IMR-90 (cell line): Measurements from ENCODE around the gene FMOD. TPM values are rescaled to one million over a fixed set of nuclear protein-coding genes. Genes with fewer than 3 reads are reported as not detected.
A peak's percentile ranks its signal among the peaks of the same experiment; 100 is the strongest.

Source experiments
- ATAC-seq: fragments of 200-7000 bp; cut with Tn5 transposase; 2 replicates; pipeline ENCODE4 v1.9.1; 2020; ENCODE audit warnings: low read depth, mild to moderate bottlenecking, moderate library complexity
- BruUV-seq: library from RNA; stranded (reverse); fragments of 400-500 nt; replicated peaks from 2 replicates; lab custom pipeline; 2021; lab: Mats Ljungman, UMichigan
- CTCF ChIA-PET: fragments of 300-600 bp; formaldehyde crosslinking; extraction: SDS; loops from one replicate; lab custom pipeline; 2021; ENCODE audit warnings: antibody characterized with exemption; lab: Yijun Ruan, JAX
- POLR2A ChIA-PET: fragments of 300-600 bp; sonication (Branson Sonifier 250); formaldehyde crosslinking; loops from one replicate; lab custom pipeline; 2022; ENCODE audit warnings: antibody characterized with exemption; ENCODE audit not compliant: unreplicated experiment; lab: Charles Lee
- DNase-seq: peaks from one replicate; pipeline ENCODE4 v3.0.0; 2013
- H2AFZ ChIP-seq: replicated peaks from 2 replicates; pipeline ENCODE3; 2013; ENCODE audit warnings: low read length, mild to moderate bottlenecking; ENCODE audit not compliant: poor library complexity
- H2AK5ac ChIP-seq: 2 replicates; pipeline ENCODE4 v1.6.1; 2013; ENCODE audit warnings: low read depth, low read length, inconsistent platforms
- H2AK9ac ChIP-seq: replicated peaks from 2 replicates; pipeline ENCODE3; 2013; ENCODE audit warnings: mild to moderate bottlenecking, low read depth, low read length, moderate library complexity; ENCODE audit not compliant: poor library complexity
- H2BK120ac ChIP-seq: 2 replicates; pipeline ENCODE4 v1.6.1; 2013; ENCODE audit warnings: low read depth, low read length, inconsistent platforms
- H2BK15ac ChIP-seq: 3 replicates; pipeline ENCODE4 v1.6.1; 2013; ENCODE audit warnings: low read depth, low read length, inconsistent platforms
- H2BK20ac ChIP-seq: 2 replicates; pipeline ENCODE4 v1.6.1; 2013; ENCODE audit warnings: low read depth, mild to moderate bottlenecking, inconsistent platforms, low read length, moderate library complexity
- H2BK5ac ChIP-seq: 2 replicates; pipeline ENCODE4 v1.6.1; 2013; ENCODE audit warnings: mild to moderate bottlenecking, low read depth, low read length, inconsistent platforms; ENCODE audit not compliant: poor library complexity, severe bottlenecking
- H3K14ac ChIP-seq: replicated peaks from 2 replicates; pipeline ENCODE4 v1.6.1; 2013; ENCODE audit warnings: low read depth, low read length, inconsistent platforms
- H3K18ac ChIP-seq: 2 replicates; pipeline ENCODE4 v1.6.1; 2013; ENCODE audit warnings: low read depth, low read length, control low read depth
- H3K23ac ChIP-seq: 2 replicates; pipeline ENCODE4 v1.6.1; 2013; ENCODE audit warnings: low read depth, low read length, inconsistent platforms
- H3K27ac ChIP-seq: 2 replicates; pipeline ENCODE4 v1.5.1; 2013; ENCODE audit warnings: mild to moderate bottlenecking, control low read depth, low read length; ENCODE audit not compliant: insufficient read depth
- H3K27me3 ChIP-seq: 2 replicates; pipeline ENCODE4 v1.6.1; 2013; ENCODE audit warnings: low read length; ENCODE audit not compliant: control insufficient read depth, insufficient read depth
- H3K36me3 ChIP-seq: 2 replicates; pipeline ENCODE4 v1.6.1; 2013; ENCODE audit warnings: low read length, mixed read lengths; ENCODE audit not compliant: control insufficient read depth, insufficient read depth
- H3K4ac ChIP-seq: 2 replicates; pipeline ENCODE4 v1.6.1; 2013; ENCODE audit warnings: low read depth, low read length, inconsistent platforms
- H3K4me1 ChIP-seq: 2 replicates; pipeline ENCODE4 v1.6.1; 2013; ENCODE audit warnings: low read length, mixed read lengths; ENCODE audit not compliant: control insufficient read depth, insufficient read depth
- H3K4me2 ChIP-seq: 2 replicates; pipeline ENCODE4 v1.6.1; 2013; ENCODE audit warnings: low read depth, mild to moderate bottlenecking, control low read depth, low read length, moderate library complexity
- H3K4me3 ChIP-seq: 2 replicates; pipeline ENCODE4 v1.5.1; 2013; ENCODE audit warnings: low read depth, mild to moderate bottlenecking, control low read depth, low read length, moderate library complexity; ENCODE audit not compliant: insufficient read depth
- H3K56ac ChIP-seq: 2 replicates; pipeline ENCODE4 v1.6.1; 2013; ENCODE audit warnings: low read length, inconsistent platforms; ENCODE audit not compliant: insufficient read depth; ENCODE audit errors: extremely low read depth
- H3K79me1 ChIP-seq, 2 experiments: 2 replicates each; pipeline ENCODE4 v1.6.1; 2013; ENCODE audit warnings: low read length in 2 of 2, inconsistent platforms in 1 of 2, low read depth in 1 of 2
- H3K9ac ChIP-seq: 2 replicates; pipeline ENCODE4 v1.6.1; 2013; ENCODE audit warnings: low read depth, low read length, control low read depth
- H3K9me1 ChIP-seq: 2 replicates; pipeline ENCODE4 v1.6.1; 2013; ENCODE audit warnings: low read length, inconsistent platforms; ENCODE audit not compliant: insufficient read depth
- H3K9me3 ChIP-seq: 2 replicates; pipeline ENCODE4 v1.6.1; 2013; ENCODE audit warnings: low read length; ENCODE audit not compliant: control insufficient read depth, insufficient read depth
- H4K20me1 ChIP-seq: 2 replicates; pipeline ENCODE4 v1.6.1; 2013; ENCODE audit warnings: low read length, inconsistent platforms; ENCODE audit not compliant: insufficient read depth
- H4K5ac ChIP-seq: 2 replicates; pipeline ENCODE4 v1.6.1; 2013; ENCODE audit warnings: mild to moderate bottlenecking, low read depth, low read length, control low read depth
- H4K8ac ChIP-seq, 2 experiments: 2 replicates each; pipeline ENCODE4 v1.6.1; 2013; ENCODE audit warnings: low read depth in 2 of 2, low read length in 2 of 2, control low read depth in 1 of 2, inconsistent platforms in 1 of 2
- H4K91ac ChIP-seq: 2 replicates; pipeline ENCODE4 v1.6.1; 2013; ENCODE audit warnings: low read depth, low read length, inconsistent platforms; ENCODE audit not compliant: insufficient read depth
- FOS ChIP-seq: fragments of 150-350 bp; IDR thresholded peaks from 2 replicates; pipeline ENCODE4 v1.6.1; 2016; ENCODE audit warnings: low read depth, low read length
- POLR2A ChIP-seq: IDR thresholded peaks from 2 replicates; pipeline ENCODE4 v1.6.1; 2012; ENCODE audit warnings: mild to moderate bottlenecking, low read depth, low read length
- WGBS, 2 experiments: methylation state at CpG; one replicate each; pipeline versions ENCODE4 v1.1.5 to v1.1.7; 2013; ENCODE audit warnings: missing lambda C conversion rate in 2 of 2; ENCODE audit not compliant: insufficient read length in 1 of 2; ENCODE audit errors: extremely low coverage in 2 of 2; 5-methylcytosine and 5-hydroxymethylcytosine counted together
- dilution Hi-C: fragments of 300-500 bp; cut with HindIII; formaldehyde crosslinking; loops from one replicate; pipeline ENCODE4 v1.14.3; 2018; ENCODE audit warnings: low sequenced_read_pairs; ENCODE audit not compliant: unreplicated experiment
- in situ Hi-C: fragments of 300-500 bp; cut with MboI; formaldehyde crosslinking; loops from 3 replicates; pipeline ENCODE4 v1.14.3; 2019; ENCODE audit warnings: low sequenced_read_pairs, inconsistent platforms, mixed read lengths
- intact Hi-C: fragments of 100-400 bp; cut with micrococcal nuclease; formaldehyde crosslinking; loops from 2 replicates; pipeline ENCODE4 v1.10.0; 2022
- polyA plus RNA-seq, 3 experiments: library from polyadenylated mRNA; depleted of rRNA; stranded (reverse); fragments of >200 nt; gene quantifications; 2 replicates each; pipeline ENCODE4 v1.2.3, GENCODE V29; 2012; ENCODE audit warnings: low replicate concordance in 1 of 3
- total RNA-seq: library from RNA; depleted of rRNA; stranded (reverse); fragments of >200 nt; gene quantifications from 2 replicates; pipeline ENCODE4 v1.2.3, GENCODE V29; 2012

FMOD gene
- total and polyA plus RNA-seq, 2 of the 4 experiments (the other 2 are of a cell fraction) = 0.18 to 2.7 TPM

DNA sequence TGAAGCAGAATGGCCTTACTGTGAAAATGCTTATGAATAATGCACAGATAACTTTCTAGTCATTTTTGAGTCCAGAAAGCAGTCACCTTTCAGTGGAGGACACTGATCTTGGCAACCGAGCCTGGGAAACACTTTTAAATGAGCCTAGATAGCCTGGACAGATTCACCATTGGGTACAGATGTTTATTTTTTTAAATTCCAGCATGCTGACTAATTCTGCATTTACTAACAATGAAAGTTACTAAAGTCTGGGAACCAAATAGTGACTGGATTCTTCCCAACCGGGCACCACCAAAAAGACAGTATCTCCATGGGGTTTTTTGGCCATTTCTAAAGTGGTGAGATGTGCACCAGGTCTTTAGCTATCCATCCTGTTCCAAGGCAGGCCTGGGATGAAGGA, 3.3 kb upstream of the FMOD start:
- Histone ChIP-seq H3K18ac (peak overlapping the region; percentile 77; the same call in 1 of the 2 replicates), H2BK20ac (peak overlapping the region; percentile 66), H2BK15ac (peak overlapping the region; percentile 82; the same call in 2 of the 3 replicates), H3K23ac (peak overlapping the region; percentile 19), H3K36me3 (no peaks in the 10 kb centered on the region), H3K56ac (no peak overlapping the region), H3K4ac (peak overlapping the region; percentile 87), H3K4me3 (no peak overlapping the region), H3K14ac (peak overlapping the region; percentile 53), H3K4me1 (peaks cover 6% of the 10 kb centered on the region), H3K9me1 (peaks cover 19% of the 10 kb centered on the region), H4K20me1 (no peaks in the 10 kb centered on the region), H3K27ac (peak overlapping the region; percentile 55; the same call in 1 of the 2 replicates), H3K4me2 (no peak overlapping the region; the same call in 1 of the 2 replicates), H2BK5ac (no peak overlapping the region), H3K27me3 (peaks cover 18% of the 10 kb centered on the region), H3K9ac (no peak overlapping the region), H3K9me3 (no peaks in the 10 kb centered on the region), H4K8ac (peak overlapping the region in 1 of 2 experiments; percentile 39; a peak in 1 of 4 replicates), H4K91ac (peak overlapping the region; percentile 81), H2BK120ac (peak overlapping the region; percentile 82), H2AK5ac (peak overlapping the region; percentile 86), H2AFZ (no peak overlapping the region), H3K79me1 (no peaks in the 10 kb centered on the region), H4K5ac (no peak overlapping the region; the same call in 1 of the 2 replicates), H2AK9ac (no peak overlapping the region)
- DNase-seq (peak; percentile 90), ATAC-seq (peak; percentile 84)
- POLR2A ChIA-PET = no interaction called here
- intact Hi-C loops = no loop called here
- CTCF ChIA-PET = no interaction called here
- dilution Hi-C loops = no loop called here
- in situ Hi-C loops = no loop called here
- no peak for TF ChIP-seq POLR2A
- peak; percentile 75; the same call in 1 of the 2 replicates for TF ChIP-seq FOS
- no CpG with 5 or more reads among the region's 2 CpGs for WGBS, 2 experiments
- BruUV-seq = no TSS peak
